GM21515 (cell line): Measurements from ENCODE around the gene FAM13C.
"Not testable (repeated sequence)": the region's sequence is repeated elsewhere in the genome, so short reads cannot be mapped to it uniquely, and the experiment has no call there.

Source experiments
- ATAC-seq: cut with Tn5 transposase; IDR thresholded peaks from one replicate; pipeline ENCODE4 v1.9.1; 2021; ENCODE audit not compliant: unreplicated experiment

The FAM13C gene

GRCh38 chr10:59362144-59362958, at the start of gene FAM13C:
TSS of gene FAM13C (minus strand) at chr10:59362549. CDS start at chr10:59362460, 89 bp downstream.
- ATAC-seq = no peak

GRCh38 chr10:59405235-59405634, 42.9 kb upstream of the FAM13C start:
- no peak for ATAC-seq

DNA sequence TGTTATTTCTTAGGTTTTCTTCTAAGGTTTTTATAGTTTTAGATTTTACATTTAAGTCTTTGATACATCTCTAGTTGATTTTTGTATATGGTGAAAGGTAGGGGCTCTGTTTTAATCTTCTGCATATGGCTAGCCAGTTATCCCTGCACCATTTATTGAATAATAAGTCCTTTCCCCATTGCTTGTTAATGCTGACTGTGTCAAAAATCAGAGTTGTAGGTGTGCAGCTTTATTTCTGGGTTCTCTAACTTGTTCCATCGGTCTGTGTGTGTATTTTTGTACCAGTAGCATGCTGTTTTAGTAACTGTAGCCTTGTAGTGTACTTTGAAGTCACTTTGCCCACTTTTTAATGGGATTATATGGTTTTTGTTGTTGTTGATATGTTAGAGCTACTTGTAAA, 37.9 kb upstream of the FAM13C start:
- no peak for ATAC-seq

- not testable (repeated sequence) for ATAC-seq
These were observed 37.0 kb upstream of the FAM13C start for GRCh38 chr10:59399329-59399728.

DNA sequence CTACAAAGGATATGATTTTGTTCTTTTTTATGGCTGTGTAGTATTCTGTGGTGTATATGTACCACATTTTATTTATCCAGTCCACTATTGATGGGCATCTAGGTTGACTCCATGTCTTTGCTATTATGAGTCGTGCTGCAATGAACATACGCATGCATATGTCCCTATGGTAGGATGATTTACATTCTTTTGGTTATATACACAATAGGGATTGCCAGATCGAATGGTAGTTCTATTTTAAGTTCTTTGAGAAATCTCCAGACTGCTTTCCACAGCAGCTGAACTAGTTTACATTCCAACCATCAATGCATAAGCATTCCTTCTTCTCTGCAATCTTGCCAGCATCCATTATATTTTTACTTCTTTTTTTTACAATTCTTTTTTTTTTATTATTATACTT, 35.6 kb upstream of the FAM13C start:
- ATAC-seq = no peak

DNA sequence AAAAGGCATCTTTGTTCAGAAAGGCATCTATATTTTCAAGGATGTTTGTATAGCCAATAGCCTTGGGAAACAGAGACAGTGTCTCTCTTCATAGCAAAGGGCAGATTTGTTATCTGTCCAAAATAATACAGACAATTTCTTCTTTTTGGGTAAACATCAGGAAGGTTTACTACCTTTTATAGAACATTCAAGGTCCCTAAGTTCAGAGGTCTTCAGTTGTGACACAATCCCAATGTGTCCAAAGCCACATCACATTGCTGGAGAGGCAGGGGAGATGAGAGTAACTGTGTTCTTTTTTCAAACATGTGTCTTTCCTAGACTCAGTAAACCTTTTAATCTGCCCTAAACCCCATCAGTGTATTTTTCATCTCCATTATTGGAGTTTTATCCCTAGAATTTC, 33.6 kb upstream of the FAM13C start:
- ATAC-seq = no peak

- no peak for ATAC-seq
These were observed 31.0 kb upstream of the FAM13C start for GRCh38 chr10:59393349-59393748.

DNA sequence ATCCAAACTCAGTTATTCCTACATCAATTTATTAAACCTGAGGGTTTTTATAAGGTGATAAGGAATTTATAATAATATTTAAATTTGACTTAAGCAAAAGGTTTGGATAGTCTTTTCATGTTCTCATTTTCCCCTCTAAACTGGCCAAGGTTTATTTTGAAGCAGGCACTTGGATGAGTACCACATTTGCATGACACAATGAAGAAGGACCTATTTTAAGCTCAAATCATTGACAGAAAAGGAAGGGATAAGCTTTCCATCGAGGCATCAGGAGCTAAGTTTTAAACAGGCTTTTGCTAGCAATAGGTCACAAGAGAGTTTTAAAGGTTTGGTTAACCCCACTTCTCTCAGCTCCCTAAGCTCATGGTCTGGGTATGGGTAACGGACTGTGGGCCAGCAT, 28.7 kb upstream of the FAM13C start:
- no peak for ATAC-seq

DNA sequence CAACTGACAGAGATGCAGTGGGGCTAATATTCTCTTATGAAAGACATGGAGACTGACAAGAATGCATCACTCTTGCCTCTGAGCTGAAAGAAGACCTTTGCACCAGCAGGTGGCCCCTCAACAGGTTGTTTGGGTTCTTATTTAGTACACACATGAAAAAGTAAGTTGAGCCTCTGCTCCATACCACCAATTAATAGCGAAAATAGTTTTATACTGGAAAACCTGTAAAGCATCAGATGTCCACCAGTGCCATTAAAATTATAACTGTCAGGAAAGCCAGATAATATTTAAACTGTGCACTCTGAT, 26.3 kb upstream of the FAM13C start:
- no peak for ATAC-seq

GRCh38 chr10:59387951-59388670, 25.8 kb upstream of the FAM13C start:
- no peak for ATAC-seq

DNA sequence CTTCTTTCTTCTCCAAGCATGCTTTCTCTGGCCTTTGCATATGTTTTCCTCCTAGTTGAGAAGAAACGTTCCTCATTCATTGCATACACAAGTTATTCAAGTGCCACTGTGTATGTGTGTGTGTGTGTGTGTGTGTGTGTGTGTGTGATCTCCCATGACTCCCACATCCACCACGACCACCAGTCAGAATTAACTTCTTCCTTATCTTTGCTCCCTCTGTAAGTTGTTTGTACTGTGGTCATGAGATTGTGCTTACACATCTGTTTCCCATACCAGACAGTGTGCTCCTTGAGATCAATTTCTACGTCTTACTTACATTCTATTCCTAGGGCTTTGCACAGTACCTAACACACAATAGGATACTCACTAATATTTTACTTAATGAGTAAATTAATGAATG, 22.4 kb upstream of the FAM13C start:
- ATAC-seq = no peak

- no peak for ATAC-seq
These were observed 21.6 kb upstream of the FAM13C start for GRCh38 chr10:59383908-59384307.

DNA sequence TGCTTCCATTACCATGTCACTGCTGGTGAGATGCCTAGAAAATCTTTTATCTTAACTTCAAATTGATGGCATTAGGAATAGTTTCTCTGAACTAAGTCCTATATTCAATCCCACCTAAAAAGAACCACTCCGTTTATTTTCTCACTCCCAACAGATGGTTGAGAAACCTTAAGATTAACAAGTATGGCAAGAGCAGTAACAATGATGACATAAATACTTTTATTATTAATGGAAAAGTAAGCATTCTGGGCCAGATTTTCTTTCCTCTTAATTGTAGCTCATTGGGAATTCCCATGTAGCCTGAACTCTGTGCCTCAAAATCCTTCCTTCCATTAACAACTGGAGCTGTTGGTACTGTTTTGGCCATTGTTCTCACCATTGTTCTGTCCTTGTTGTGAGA, 21.1 kb upstream of the FAM13C start:
- no peak for ATAC-seq

- ATAC-seq = no peak
These were observed 20.5 kb upstream of the FAM13C start for GRCh38 chr10:59382831-59383295.

- no peak for ATAC-seq
These were observed 19.3 kb upstream of the FAM13C start for GRCh38 chr10:59381687-59382086.

DNA sequence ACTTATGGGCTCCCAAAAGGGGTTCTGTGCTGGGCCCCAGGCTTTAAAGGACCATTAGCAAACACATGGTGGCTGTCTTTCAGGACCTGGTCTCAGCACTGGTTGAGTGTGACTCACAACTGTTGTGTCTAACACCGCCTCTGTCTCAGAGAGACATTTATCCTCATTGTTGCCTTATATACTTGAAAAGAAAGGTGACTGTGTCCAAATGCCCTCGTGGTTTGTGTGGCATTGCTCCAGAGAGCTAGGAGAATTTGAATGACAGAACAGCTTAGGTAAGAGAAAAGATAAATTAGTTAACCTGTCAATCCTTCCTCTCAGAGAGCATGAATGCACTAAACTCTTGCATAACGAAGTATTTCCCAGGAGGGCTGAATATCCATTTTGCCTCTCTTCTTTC, 14.5 kb upstream of the FAM13C start:
- no peak for ATAC-seq

- ATAC-seq = no peak
These were observed 13.6 kb upstream of the FAM13C start for GRCh38 chr10:59375990-59376389.

DNA sequence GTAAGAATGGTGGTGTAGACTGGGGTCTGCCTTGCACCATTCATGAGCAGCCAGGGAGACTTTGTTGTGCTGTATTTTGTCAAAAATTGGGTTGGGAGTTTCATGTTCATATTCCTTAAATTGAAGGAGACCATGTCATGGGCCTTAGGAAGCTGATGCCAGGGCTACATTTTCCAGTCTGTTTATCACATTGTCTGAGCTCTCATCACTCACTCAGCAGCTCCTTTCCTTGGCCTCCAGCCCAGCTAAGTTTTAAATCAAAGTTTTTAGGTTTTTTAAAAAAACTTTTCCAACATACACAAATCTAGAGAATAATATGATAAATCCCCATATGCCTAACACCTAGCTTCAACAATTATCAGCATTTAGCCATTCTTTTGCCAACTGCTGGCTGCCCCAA, 12.6 kb upstream of the FAM13C start:
- ATAC-seq = no peak

- ATAC-seq = no peak
These were observed 10.7 kb upstream of the FAM13C start for GRCh38 chr10:59373071-59373470.

GRCh38 chr10:59372543-59372942, 10.2 kb upstream of the FAM13C start:
- ATAC-seq = no peak

GRCh38 chr10:59366290-59366689, 3.9 kb upstream of the FAM13C start:
- no peak for ATAC-seq

- no peak for ATAC-seq
These were observed 1.2 kb upstream of the FAM13C start for GRCh38 chr10:59363446-59363958.
